CD1c-positive myeloid dendritic cell (primary cell): ENCODE results near the gene PRCC.

ENCODE experiments used
- DNase-seq: peaks from one replicate; pipeline ENCODE4 v3.0.0-alpha.2; 2016; ENCODE audit errors: extremely low spot score

Gene PRCC, protein sequence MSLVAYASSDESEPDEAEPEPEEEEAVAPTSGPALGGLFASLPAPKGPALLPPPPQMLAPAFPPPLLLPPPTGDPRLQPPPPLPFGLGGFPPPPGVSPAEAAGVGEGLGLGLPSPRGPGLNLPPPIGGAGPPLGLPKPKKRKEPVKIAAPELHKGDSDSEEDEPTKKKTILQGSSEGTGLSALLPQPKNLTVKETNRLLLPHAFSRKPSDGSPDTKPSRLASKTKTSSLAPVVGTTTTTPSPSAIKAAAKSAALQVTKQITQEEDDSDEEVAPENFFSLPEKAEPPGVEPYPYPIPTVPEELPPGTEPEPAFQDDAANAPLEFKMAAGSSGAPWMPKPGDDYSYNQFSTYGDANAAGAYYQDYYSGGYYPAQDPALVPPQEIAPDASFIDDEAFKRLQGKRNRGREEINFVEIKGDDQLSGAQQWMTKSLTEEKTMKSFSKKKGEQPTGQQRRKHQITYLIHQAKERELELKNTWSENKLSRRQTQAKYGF

DNA sequence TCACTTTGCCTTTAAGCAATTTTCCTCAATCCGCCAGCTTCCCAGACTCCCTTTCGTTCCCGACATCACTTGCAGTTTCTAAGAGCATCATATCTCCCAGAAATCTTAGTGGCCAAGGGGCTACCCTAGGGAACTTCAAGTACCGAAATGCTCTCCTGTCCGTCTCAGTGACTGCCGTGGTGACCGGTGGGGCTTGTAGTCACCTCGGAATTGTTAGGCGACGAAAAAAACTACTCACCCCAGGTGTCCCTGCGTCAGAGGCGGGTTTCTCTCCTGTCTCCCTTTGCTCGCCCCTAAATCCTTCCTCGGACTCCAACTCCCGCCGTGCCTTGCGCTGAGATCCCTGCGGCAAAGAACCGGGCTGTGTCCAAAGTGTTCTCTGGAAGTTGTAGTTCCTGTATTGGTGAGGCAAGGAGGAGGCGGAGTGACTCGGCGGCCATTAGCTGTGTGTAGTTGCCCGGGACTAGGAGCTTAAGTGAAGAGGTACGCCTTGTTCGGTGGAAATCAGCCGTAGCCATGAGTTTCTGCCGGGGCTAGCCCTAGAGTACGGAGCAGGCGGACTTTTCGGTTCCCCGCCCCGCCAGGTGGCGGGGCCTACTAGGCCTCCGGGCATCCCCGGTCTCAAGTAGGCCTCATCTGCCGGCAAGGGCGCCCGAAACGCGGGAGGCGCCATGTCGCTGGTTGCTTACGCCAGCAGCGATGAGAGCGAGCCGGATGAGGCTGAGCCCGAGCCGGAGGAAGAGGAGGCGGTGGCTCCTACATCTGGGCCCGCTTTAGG lies at the start of gene PRCC:
PRCC (plus strand) TSS at position 435 of the 778 bp plus-strand sequence; CDS start at position 672, 237 bp downstream.
- DNase-seq, result peak; percentile 99

DNA sequence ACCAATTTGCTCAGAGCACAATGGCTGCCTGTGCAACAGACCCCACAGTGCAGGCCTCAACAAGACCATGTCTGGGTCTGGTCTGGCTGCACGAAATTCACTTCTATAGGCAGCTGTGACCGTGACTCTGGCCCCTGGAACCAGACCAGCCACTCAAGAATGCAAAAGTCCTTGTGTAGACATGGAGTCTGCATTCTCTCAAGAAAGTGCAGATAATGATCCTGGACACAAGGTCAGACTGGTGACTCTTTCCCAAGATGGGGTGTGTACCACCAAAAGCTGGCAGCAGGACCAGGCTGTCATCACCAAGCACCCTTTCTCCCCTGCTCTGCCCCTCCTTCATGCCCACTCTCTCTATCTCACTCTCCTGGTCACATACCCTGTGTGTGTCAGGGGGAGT lies 46.2 kb upstream of the PRCC start:
- DNase-seq, result no peak

DNA sequence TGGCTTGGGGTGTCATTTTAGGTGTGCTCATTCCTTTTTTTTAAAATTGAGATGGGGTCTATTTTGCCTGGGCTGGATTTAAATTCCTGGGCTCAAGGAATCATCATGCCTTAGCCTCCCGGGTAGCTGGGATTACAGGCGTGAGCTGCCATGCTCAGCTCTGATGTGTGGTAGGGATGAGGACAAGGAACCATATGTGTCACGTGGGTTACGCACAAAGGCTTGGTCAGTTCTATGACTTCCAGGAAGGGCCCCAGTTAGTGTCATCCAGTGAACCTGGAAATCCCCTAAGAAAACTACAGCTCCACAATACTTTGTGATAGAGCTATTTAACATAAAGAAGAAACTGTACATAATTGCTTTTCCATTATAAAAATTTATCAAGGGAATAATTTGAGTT lies 45.8 kb upstream of the PRCC start:
- DNase-seq, result no peak

DNA sequence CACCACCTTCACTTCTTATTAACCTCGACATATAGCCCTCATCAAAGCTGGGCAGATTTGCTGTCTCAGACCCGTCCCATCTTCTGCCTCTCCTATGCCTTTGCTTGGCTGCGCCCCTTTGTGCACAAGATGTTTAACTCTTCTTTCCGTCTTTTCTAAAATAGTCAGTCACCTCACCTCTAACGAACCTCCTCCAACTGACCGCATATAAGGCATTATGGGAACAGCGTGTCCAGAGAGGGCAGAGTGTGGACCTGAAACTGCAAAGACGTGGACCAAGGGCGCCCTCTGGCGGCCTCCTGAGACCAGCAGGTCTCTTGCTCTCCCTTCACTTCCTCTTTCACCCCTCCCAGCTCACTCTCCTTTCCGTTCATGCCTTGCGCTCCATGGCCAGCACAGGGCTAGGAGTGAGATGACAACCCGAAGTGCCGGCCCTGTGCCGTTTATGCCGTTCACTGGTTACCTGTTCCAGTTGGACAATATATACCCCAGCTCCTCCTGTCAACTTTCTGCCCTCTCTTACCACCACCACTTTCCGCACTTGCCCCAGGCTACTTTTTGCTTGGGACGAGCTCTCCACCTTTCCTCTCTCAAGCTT lies 41.6 kb upstream of the PRCC start:
- DNase-seq, result peak; percentile 92

DNA sequence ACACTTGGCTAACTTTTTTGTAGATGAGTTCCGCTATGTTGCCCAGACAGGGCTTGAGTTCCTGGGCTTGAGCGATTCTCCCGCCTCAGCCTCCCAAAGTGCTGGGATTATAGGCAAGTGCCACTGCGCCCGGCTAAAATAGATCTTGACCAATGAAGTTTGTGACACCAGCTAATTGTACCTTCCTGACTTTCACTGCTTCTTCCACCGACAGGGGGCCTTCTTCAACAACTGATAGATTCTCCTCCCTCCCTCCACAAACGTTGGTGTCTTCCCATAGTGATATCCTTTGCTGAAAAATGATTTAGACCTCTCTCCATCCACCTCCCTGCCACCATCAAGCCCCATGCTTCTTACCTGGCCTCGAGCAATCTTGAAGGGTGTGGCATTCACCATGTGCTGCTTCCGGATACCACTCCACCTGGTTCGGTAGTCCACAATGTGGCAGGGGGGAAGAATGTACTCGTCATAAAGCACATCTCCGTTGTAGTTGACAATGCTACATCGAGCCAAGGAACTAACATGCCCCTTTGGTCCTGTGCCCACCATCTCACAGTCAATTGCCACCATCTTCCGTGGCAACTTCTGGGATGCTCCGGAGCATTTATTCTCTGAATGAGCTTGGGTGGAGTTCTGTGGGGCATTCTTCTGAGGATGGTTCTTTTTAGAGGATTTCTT lies 40.6 kb upstream of the PRCC start:
- peak; percentile 55 for DNase-seq

DNA sequence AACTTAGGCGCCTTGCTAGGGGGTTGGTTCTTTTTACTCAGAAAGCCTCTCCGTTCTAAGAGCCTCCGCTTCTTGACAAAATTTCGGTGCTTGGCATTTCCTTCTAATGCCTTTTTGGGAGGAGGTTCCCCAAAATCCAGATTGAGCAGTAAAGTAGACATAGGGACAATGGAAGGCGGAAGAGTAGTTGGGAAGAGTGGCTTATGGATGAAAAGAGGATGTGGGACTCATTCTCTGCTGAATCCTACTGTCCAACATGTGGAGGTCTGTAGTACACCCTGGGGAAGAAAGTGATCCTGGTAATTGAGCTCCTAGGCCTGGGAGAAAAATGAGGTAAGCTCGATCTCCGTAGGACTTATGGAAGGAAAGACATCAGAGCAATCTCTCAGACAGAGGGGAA lies 39.8 kb upstream of the PRCC start:
- peak; percentile 51 for DNase-seq

DNA sequence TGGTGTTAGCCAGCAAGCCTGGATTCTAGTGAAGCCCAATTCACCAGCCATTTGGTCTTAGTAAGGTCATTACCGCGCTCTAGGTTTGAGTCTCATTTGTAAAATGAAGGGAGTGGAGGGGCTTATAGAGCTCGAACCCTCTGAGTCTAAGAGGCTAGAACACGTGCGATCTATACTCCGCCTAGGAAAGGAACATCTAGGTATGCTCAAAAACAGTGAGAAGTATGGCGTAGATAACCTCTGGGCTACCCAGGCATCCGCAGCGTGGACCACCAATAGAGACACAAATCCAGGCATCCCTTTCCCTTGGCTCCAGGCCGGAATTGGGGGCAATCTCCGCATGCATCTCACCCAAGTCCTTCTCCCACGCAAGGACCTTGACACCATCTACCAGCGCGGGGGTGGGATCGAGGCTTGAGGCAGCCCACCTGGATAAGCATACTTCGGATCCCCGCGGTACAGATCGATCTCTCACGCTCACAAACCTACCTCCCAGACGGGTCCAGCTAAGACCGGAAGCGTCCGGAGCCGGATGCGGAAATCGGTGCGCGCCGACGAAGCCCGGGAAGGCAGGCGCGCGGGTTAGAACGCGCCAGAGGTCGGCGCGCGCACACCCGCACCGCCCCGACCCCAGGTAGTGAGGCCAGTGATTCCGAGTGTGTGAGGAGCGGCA lies 39.3 kb upstream of the PRCC start, which contains the start of gene METTL25B:
METTL25B (plus strand) TSS at position 544 of the 673 bp plus-strand sequence. CDS start 636 bp downstream, outside the sequence.
- DNase-seq, result peak; percentile 86

DNA sequence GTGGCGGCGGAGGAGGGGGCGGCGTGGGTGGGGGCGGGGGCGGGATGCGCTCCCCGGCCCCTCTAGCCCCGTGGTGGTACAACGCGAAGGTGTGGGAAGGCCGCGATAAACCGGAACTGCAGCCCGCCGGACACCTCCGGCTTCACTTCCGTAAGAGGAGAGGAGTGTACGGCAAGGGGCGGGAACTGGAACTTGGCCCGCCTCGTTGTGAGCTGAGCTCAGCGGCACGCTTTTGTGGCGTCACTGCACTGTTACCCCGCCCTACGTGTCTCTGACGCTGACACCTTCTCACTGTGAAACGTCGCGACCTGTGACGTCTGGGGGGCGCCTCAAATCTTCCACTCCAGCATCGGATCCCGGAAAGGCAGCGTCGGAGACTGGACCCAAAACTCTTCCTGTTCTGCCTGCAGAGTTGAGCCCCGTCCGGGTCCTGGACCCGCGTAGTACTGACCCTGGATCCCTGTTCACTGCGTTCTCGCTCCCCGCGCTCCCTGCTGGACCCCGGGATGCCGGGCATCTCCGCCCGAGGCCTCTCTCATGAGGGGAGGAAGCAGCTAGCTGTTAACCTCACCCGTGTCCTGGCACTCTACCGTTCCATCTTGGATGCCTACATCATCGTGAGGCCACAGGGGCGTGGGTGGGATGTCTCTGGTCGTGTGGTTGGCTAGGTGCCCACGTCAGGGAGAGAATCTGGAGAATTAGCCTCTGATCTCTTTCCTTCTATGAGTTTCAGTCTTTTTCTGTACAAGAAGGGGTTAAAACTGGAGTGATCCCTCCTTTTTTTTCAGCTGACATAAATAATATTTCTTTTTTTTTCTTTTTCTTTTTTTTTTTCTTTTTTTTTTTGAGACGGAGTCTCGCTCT lies 38.5 kb upstream of the PRCC start, which contains the start of gene ISG20L2:
ISG20L2 (minus strand) TSS at position 168 of the 864 bp plus-strand sequence. CDS start 1,114 bp downstream, outside the sequence.
- peak; percentile 98 for DNase-seq

DNA sequence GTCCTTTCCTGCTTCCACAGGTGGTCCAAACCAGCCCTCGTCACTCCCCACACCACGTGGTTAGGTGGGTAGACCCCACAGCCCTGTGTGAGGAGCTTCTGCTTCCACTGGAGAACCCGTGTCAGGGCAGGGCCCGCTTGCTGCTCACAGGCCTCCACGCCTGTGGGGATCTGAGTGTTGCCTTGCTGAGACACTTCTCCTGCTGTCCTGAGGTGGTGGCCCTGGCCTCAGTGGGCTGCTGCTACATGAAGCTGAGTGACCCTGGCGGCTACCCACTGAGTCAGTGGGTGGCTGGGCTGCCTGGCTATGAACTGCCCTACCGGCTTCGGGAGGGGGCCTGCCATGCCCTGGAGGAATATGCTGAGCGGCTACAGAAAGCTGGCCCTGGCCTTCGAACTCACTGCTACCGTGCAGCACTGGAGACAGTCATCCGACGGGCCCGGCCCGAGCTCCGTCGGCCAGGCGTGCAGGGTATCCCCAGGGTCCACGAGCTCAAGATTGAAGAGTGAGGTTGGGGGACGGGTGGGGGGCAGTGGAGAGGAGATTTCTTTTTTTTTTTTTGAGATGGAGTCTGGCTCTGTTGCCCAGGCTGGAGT lies 33.2 kb upstream of the PRCC start:
- DNase-seq, result no peak

DNA sequence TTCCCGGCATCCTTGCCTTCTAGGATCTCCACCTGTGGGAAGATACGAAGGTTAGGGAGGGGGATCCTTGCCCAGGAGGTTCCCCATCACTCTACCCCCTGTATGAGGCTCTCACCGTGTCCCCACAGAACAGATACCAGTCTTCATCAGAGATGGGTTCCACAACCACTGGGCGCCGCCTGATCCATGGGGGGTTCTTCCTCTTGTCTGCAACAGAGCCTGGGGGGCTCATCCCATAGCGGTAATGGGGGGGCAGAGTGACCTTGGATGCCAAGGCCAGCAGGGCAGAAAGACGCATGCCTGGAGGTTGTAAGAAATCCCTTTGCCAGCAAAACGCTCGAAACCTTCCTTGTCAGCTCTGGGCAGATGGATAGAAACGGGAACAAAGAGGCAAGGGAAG lies 28.9 kb upstream of the PRCC start:
- no peak for DNase-seq

DNA sequence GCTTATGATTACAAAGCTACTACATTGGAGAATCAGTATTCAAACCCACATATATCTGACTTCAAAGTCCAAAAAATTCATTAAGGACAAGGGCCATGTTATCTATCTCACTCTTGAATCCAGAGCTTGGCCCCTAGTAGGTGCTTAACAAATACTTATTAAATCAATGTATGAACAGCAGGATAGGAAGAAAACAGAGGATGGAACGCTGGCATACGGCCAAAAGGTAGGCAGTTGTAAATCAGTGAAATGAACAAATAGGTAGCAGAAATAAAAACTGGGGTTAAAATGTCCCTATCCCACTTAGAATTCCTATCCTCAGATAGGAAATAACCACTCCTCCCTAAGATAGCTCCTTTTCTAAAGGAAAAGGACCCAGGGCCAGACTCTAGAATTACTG lies 28.4 kb upstream of the PRCC start:
- no peak for DNase-seq

DNA sequence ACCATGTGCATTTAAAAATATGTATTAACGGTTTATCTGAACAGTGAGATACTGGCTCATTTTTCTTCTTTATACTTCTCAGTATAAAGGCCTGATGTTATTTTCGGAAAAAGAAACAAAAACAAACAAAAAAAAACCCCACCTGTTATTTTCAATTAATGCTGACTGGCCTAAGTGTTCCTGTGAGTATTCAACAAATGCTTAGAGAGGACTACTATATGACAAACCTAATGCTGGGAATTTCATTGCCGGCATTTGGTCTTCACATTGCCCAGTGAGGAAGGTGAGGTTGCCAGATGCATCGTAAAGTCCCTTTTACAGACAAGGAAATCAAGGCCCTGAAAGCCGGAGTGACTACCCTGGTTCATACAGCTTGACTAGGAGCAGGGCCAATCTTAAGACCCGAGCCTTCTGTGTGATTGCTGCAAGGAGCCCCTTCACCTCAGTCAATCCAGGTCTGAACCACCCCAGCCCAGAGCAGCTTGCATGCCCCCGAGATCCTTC lies 27.0 kb upstream of the PRCC start:
- no peak for DNase-seq

DNA sequence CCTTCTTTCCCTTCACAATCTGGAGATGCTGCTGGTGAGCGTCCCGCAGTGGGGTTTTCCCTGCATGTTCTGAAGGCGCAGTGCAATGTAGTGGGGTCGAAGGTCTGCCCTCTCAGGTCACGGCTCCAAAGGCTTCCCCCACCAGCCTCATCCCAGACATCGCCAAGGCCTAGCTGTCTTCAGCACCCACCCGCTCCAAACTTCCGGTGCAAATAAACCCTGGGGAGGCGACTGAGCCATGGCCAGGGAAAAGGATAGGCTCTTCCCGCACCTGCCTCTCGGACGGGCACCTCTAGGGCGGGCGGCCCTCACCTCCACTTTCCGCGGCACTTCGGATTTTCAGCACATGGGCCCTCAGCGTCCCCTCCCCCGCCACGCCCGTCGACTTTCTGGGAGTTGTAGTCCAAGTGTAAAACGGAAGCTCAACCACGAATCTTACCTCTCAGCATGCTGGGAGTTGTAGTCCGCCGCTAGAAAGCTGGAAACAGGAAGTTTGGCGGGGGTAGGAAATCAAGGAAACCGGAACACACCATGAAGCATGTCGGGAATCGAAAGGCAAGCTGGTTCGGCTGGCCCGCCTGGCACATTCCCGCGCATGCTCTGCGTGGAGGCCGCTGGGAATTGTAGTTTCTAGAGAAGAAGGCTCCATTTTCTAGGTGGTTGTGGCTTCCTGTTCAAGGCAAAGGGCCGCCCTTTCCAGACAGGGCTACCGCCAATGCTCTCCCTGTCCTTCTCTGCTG lies 26.4 kb upstream of the PRCC start, which contains the start of gene MRPL24:
MRPL24 (minus strand) TSS at position 348 of the 740 bp plus-strand sequence. CDS start 2,384 bp downstream, outside the sequence.
- DNase-seq, result peak; percentile 99

DNA sequence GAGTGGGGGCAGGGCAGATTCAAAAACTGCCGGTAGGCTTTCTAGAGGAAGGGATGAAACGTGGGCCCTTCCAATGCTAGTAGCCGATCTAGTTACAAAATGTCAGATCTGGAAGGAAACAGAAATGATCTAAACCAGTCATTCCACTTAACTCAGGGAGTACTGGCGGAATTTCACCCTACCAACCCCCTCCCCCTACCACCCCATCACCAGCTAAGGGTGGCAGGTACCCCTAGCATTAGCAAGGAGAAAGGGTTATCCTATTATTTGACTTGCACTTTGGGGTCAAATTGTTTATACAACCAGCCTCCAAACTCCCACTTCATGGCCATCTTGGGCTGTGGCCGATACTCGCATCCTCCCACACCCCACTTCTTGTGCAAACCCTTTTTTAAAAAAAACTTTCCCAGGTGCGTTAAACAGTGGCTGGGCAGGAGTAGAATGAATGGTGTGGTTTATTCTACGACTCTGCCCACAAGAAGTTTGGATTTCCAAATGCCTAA lies 25.8 kb upstream of the PRCC start:
- DNase-seq, result no peak

DNA sequence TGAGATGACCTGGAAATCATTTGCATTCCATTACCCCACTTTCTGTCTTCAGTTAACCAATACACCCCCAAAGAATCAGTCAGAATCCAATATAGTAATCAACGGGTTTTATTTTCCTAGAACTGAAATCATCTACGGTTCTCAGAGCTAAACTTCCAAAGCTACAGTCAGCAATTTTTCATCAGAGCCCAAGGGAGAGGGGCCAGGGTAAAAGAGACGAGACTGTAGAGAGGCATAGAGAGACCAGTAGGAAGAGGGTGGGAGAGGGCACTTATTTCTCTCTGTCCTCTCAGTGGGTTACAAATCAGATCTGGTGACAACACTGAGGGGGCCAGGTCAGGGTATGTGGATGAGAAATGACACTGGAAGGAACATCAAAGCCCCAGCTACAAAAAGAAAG lies 25.3 kb upstream of the PRCC start:
- no peak for DNase-seq

DNA sequence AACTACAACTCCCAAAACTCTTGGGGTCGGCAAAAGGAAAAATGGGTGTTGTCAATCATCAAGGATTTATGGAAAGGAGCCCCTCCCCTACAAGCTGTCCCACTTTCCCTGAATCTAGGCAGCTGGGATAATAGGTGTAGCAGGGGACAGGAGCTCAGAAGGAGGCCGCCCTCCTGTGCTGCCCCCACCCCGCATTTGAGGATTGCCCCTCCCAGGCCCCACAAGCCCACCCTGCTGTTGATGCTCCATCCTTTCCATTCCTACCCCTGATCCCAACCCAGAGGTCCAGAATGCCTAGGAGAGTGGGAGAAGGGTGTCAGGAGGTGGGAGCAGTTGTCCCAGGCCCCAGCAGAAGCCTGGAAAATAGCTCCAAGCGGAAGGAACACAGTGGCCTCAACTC lies 24.5 kb upstream of the PRCC start:
- DNase-seq, result no peak

DNA sequence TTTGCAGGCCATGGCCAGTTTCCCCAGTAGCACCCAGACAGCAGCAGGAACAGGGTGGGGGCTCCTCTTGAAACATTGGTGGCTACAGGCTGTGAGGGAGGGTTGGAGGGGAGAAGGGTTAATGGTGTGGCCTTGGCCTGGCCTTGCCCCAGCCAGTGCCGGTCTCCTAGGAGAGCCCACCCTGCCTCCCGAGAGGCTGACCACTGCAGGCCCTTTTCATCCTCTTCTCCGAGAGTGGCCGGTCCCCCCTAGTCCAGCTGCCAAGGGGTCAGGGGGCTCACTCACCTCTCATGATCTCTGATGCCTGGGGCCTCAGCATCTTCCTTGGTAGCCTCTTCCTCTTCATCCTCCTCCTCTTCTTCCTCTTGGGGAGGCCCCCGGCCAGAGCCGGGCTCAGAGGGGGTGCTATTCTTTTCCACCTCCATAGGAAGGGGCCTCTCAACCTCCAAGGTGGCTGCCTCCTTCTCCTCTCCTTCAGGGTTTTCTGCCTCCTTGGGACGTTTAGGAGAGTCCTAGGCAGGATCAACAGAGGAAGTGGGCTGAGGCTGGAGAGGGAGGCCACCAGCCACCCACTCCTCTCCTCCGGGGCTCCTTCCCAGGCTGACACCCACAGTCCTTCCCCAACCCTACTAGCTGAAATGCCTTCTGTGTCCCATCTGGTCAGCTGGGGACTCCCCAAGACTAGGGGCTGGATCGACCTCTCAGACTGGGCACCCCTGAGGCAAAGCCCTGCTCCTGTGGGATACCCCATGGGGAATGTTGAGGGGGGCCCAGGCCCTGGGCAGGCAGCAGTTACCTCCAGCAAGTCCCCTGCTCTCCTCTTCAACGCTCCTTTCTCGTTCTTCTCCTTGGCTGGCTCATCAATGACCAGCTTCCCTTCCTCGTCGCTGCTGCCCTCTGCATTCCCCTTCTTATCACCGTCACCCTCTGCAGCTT lies 23.7 kb upstream of the PRCC start:
- DNase-seq, result peak; percentile 34
